ENCODE results near the gene ZDHHC8.

The ZDHHC8 gene

DNA sequence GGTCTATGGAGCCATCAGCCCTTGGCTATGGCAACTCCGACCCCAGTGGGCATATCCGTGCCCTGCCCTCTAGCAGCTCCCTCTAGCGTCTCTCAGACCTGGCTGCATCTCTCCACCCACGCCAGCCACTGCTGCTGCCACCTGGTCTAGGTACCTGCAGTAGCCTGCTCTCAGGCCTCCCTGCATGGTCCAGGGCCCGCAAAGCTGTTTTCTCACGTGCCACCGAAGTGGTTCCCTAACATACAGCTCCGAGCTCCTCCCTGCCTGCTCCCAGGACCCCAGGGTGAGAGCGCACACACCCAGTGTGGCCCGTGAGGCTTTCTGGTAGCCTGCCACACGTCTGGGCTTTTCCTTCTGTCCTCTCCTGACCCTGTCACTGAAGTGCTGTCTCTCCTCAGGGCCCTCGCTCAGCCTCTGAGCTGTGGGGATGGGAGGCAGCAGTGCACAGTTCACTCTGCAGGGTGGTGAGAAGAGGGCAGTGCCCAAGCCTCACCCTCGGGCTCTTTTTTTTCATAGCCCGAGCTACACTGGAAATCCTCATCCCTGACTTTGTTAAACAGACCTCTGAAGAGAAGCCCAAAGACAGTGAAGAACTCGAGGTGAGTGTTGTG lies 37.3 kb upstream of the ZDHHC8 start:
- in situ Hi-C loops (cut with MboI; ENCODE audit: low sequenced_read_pairs), result no loop called here

DNA sequence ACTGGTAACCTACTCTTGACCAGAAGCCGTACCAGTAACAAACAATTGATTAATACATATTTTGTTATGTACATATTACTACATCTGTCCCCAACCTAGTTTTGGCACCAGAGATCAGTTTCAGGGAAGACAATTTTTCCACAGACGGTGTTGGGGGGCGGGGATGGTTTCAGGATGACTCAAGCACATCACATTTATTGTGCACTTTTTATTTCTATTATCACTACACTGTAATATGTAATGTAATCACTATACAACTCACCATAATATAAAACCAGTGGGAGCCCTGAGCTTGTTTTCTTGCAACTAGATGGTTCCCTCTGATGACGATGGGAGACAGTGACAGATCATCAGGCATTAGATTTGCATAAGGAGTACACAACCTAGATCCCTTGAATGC lies 36.1 kb upstream of the ZDHHC8 start:
- in situ Hi-C loops (cut with MboI; ENCODE audit: low sequenced_read_pairs), result no loop called here

DNA sequence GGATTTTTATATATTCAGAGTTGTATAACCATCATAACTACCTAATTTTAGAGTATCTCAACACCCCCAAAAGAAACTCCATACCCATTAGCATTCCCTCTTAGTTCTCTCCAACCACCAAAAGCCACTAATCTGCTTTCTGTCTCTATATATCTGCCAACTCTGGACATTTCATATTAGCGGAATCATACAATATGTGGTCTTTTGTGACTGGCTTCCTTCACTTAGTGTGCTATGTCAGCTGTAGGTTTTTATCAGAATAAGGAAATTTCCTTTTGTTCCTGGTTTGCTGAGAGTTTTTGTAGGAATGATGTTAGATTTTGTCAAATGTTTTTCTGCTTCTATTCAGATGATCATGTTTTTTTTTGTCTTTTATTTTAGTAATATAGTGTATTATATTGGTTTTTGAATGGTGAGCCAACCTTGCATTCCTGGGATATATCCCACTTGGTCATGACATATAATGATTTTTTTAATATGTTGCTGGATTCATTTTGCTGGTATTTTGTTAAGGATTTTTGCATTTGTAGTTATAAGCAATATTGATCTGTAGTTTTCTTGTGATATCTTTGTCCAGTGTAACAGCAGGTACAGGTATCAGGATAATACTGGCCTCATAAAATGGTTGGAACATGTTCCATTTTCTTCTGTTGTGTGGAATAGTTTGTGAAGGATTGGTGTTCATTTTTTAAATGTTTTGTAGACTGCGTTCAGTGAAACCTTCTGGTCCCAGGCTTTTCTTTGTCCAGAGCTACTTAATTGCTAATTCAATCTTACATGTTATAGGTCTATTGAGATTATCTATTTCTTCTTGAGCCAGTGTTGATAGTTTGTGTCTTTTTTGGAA lies 34.8 kb upstream of the ZDHHC8 start:
- in situ Hi-C loops (cut with MboI; ENCODE audit: low sequenced_read_pairs), result no loop called here

DNA sequence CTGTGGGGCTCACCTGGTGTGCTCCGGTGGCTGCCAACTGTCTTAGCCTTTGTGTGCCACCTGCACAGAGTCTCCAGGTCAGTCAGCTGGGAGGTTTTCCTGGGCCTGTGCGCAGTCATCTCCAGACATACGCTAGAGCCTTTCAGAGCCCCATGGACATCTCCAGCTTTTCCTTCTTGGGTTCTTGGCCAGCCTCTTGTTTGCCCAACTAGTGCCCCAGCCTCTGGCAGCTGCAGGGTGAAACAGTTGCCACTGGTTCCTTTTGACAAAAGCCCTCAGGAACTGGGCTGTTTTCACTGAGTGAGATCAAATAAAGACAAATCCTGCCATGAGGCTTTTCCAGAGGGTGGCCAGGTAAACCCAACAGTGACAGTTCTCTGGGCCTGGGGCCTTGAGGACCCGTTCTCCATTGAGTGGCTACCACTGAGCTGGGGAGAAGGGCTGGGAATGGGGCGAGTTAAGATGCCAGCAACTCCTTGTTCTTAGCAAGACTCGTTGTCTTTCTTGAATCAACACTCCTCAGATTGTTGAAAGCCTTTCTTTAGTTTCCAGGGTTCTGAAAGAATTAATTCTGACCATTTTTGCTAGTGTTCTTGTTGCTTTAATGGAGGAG lies 32.4 kb upstream of the ZDHHC8 start:
- in situ Hi-C loops (cut with MboI; ENCODE audit: low sequenced_read_pairs), result no loop called here

DNA sequence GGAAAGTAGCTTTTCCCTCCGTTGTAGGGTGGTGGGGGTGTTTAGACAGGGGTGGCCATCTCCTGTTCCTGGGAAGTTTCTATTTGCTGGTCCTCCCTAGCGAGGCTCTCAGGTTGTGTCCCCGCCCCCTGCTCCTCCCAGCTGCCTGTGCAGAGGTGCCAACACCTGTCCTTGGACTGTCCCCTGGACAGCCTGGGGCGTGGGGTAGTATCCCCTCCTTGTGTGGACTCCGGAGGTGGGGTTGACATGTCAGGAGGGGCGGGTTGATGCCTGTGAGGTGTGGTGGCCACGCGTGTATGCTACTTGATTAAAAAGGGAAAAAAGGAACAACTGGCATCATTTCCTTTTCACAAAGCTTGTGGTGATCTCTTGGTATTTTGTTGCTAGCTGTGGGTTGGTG lies 30.0 kb upstream of the ZDHHC8 start:
- in situ Hi-C loops (cut with MboI; ENCODE audit: low sequenced_read_pairs), result no loop called here

DNA sequence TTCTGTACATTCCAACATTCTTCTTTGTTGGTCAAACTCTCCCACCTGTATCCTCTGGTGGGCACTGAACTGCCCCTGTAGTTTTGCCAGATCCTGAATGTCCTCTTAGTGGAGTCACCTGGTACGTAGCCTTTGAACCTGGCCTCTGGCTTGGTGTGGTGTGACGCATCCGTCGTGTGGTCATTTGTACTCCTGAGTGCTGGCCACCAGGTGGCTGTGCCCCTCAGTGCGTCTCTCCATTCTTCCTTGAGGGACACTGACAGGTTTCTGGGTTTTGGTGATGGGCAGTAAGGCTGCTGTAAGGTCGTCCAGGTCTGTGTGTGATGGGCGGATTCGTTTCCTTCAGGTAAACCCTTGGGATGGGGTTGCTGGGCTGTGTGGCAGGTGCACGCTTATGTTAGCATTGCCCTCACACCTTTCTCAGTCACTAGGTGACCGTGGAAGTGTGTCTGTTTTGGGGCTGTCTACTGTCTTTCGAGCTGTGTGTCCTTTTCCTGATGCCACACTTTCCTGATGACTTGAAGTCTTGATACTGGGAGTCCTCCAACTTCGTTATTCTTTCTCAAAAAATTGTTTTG lies 29.3 kb upstream of the ZDHHC8 start:
- in situ Hi-C loops (cut with MboI; ENCODE audit: low sequenced_read_pairs), result no loop called here

DNA sequence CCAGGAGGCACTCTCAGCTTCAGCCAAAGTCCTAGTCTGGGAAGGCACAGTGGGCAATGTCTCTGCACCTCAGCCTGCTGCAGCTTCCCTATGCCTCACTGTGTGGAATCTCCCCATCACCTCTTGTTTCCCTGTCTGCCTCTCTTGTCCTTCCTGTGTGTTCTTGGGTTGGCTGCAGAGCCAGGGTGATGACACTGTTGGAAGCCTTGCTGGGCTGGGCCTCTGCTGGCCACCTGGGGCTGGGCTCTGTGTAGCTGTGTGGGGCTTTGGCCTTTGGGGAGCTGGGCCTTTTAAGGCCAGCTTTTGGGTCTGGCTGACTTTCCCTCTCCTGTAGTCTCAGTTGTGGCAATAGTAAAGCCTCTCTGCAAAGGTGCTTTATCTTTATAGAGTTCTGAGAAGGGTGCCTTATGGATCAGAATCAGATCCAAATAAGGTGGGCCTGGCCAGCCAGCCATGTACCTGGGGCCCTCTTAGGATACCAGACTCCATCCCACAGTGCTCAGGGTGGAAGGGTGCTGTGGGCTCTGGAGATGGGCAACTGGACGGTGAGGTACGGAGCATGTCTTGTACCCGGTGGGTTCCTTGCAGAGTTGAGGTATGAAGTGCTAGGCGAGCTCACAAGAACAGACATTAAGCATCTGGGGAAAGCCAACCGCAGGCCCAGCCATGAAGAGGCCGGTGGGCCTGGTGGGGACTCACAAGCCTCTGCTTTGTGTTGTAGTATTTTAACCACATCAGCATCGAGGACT lies 26.0 kb upstream of the ZDHHC8 start:
- in situ Hi-C loops (cut with MboI; ENCODE audit: low sequenced_read_pairs), result no loop called here

DNA sequence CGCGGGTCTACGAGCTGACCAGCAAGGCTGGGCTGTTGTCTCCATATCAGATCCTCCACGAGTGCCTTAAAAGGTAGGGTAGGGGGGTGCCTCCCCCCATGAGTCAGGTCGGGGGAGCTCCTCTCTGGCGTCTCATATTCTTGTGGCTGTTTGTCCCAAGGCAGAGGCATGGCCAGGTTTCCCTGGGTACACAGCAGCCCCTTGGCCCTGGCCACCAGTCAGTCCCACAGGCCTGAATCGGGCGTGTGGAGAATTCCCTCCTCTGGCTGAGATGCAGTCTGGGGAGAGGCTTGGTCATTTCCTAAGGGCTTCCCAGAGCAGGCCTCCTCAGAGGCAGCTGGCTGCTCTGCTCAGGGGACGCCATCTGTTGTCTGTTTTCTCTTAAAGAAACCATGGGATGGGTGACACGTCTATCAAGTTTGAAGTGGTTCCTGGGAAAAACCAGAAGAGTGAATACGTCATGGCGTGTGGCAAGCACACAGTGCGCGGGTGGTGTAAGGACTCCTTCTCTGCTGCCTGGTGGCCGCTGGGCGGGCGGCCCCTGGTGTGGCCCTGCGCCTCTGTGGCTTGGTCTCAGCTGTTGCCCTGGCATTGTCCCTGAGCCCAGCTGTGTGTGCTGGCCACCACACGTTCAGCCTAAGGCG lies 25.3 kb upstream of the ZDHHC8 start:
- in situ Hi-C loops (cut with MboI; ENCODE audit: low sequenced_read_pairs), result no loop called here

DNA sequence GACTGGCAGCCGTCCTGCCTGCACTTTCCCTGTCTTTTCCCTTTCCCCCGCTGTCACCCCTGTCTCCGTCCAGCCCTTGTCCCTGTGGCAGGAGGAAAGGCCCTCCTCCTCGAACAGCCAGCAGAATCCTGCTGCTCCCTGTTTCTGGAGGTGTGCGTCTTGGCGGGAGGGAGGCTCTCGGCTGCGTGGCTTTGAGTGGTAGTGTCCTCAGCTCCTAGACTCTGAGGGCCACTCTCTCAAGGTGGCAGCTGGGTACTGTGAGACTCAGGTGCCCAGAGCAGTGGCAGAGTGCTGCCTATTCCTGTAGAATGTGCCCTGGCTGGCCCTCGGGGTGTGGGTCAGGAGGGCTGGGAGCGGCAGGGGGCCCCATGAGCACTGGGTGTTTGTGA lies 24.8 kb upstream of the ZDHHC8 start:
- in situ Hi-C loops (cut with MboI; ENCODE audit: low sequenced_read_pairs), result no loop called here

DNA sequence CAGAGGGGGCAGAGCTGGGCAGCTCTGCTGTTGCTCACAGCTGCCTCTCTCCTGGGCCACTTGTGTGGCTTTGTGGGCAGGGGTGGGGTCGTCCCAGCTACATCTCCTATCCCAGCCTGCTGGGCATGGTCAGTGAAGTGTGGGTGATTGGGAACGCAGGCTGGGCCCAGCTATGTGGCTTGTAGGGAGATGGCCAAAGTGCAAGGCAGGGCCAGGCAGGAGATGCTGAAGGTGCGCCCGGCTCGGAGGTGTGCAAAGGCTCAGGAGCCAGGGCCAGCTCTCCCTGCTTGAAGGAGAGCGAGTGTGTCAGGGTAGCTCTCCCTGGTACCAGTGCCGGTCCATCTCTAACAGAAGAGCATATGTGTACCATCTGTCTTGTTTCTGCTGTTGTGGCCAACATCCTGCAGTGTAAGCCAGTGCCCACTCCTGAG lies 24.1 kb upstream of the ZDHHC8 start:
- in situ Hi-C loops (cut with MboI; ENCODE audit: low sequenced_read_pairs), result no loop called here

DNA sequence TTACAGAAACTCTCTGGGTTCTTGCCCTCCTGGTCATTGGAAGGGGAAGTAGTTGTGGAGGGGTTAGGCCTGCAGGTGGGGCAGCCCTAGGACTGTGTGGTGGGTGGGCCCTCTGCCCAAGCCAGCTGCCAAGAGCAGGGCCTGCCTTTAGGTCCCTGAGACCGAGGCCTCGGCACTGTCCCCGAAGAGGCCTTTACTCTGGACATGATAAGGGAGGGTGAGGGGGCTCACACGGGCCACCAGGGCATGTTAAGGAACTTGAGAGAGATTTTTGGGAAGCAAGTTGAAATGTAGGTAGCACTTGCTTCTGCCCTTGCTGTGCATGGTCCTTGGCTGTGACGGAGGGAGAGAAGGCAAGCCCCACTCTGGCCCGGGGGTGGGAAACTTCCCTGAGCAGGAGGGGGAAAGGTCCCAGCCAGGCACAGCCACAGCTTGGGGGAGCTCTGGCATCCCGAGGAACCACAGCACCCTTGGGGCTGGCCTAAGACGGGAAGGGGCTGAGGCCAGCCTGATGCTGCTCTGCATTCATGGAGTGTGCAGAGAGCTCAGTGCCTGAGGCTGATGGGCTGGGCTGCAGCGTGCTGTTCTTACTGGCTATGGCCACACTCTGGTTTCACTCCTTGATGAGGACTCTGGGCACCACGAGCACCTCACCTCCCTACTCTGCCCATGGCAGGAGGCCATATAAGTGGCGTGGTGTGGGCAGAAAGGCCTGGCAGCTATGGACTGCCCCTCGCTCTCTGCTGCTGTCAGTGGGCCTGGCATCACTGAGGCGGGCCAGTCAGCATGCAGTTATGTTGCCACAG lies 23.4 kb upstream of the ZDHHC8 start:
- in situ Hi-C loops (cut with MboI; ENCODE audit: low sequenced_read_pairs), result no loop called here

DNA sequence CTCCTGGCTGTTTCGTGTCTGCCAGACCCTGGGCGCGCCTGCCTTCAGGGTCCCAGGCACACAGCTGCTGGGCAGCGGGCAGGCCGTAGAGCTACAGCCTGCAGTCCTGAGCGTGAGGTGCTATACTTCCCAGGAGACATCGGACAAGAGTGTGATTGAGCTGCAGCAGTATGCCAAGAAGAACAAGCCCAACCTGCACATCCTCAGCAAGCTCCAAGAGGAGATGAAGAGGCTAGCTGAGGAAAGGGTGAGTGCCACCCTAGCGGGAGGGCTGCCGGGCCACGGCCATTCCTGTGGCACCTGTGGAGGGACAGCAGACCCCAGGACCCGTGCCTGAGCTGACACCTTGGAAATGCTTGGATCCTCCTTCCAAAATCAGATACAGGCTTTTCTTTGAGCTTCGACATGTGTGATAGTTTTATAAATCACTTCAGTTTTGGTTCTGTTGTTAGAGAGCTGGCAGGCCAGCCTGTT lies 22.8 kb upstream of the ZDHHC8 start:
- in situ Hi-C loops (cut with MboI; ENCODE audit: low sequenced_read_pairs), result no loop called here

DNA sequence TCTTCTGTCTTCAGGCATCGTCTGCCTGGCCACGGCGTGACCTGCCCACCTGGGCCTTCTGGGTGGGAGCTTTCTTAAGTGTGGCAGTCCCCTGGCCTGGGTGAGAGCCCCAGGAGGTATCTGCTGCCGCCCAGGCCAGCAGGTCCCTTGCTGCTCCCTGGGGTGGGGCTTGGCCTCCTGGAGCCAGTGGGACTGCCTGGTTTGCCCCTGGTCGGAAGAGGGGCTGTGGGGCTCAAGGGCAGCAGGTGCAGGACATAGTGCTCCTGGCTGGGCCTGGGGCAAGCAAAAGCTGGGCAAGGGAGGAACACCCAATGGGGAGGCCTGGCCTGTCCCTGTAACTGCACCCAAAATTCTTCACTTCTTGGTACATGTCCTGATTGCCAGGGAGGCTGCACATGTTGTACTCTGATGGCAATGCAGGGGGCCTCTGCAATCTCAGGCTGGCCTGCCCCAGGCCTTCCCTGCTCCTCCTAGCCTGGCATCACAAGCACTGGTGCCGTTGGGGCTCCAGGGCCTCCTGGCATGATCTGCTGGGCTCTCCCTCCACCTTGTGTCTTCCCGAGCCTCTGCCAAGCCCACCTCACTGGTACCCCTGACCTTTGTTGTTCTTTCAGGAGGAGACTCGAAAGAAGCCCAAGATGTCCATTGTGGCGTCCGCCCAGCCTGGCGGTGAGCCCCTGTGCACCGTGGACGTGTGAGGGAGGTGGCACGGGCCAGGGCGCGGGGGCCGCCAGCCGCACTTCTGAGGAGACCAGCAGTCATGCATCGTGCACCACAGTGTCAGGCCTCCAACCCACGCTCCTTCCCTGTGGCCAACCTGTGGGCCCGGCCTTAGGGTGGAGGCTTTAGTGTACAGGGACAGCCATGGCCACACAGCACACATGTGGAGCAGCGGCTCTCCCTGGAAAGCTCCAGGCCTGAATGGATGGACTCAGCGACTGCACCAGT lies 21.9 kb upstream of the ZDHHC8 start:
- in situ Hi-C loops (cut with MboI; ENCODE audit: low sequenced_read_pairs), result no loop called here

DNA sequence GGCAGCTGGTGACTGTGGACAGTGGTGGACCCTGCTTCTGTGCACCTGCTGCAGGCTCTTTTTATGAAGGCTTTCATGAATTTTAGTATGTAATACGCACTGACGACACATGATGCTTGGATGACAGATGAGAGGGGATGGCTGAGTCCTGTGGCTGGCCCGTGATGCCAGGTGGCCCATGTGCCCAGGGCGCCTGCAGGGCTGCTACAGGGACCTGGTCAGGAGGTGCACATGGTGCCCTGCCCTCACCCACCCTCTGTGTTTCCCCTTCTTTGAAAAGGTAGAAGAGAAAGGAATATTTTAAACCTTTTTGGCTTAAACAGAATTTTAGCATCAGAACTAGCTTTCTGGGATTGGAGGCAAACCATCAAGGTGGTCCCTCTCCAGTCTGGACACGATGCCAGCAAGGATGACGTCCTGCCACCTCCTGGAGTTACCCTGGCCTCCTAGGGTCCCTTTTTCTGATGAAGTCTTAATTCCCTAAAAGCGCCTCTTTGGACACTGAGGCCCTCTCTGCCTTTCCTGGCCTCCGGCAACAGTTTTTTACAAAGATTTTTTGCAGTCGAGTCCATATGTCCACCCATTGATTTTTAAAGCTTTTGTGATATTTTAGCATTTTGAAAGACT lies 21.1 kb upstream of the ZDHHC8 start:
- in situ Hi-C loops (cut with MboI; ENCODE audit: low sequenced_read_pairs), result no loop called here

DNA sequence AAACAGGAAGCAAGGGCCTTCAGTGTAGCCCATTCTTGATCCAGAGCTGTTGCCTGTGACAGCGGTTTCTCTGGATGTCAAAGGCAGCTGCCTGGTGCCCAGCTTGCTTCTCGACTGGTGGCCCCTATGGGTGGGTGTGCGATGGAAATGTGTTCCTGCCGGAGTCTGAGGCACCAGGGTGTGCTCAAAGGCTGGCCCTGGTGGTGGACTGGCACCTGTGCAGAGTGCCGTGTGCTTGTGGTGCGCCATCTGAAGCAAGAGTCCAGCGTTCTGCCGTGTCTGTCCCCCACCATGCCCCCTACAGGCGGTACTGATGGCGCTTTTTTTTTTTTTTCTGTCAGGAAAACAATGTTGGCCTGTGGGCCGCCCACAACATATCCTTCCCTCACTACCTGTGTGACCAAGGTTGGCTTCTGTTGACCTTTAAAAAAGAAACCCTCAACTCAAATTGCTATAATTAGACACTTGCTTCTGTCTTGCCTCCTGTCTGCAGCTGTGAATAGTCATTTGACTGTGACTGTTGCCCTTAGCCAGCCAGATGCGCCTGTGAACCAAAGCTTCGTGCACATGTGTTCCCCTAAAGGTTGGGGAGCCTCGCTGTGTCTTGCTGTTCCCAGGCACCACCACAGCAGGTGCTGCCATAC lies 20.4 kb upstream of the ZDHHC8 start:
- in situ Hi-C loops (cut with MboI; ENCODE audit: low sequenced_read_pairs), result no loop called here

DNA sequence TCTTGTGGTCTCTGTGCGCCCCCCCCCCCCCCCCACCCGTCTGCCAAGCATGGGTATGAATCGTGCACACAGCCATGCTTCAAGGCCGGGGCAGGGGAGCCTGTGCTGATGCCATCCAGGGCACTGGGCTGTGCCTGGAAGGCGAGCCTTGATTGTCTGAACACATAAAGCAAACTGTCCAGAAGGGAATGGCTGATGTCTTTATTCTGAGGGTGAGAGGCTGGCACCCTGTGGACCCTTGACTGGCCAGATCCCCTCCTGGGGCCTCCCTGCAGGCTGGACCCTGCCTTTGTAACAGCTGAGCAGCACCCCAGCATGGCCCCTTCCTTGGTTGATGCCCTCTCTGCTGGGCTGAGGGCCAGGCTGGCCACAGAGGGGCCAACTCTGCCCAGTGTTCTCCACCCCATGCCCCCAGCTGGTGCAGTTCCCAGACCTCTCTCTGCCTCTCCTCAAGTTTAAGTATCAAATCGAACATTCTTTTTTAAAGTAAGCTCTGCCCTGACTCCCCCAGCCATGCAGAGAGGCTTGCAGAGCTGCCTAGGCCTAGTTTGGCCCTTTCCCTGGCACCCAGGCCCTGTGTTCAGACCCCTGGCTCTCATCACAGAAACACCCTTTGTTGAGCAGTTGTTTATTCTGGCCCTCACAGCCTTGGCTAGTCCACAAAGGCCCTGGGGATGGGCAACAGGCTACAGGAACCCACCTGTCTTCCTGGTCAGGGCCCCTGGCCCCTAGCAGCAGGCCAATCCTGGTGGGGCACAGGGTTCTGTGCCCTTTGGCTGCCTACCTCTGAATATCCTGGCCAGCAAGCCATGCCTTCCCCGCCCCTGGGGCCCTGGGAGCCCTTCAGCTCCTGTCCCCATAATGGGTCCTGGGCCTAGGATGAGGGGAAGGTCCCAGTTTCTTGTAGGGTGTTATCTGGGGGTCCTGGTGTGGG lies 19.6 kb upstream of the ZDHHC8 start:
- in situ Hi-C loops (cut with MboI; ENCODE audit: low sequenced_read_pairs), result no loop called here
